PC-9 (cell line): Measurements from ENCODE around the gene CMIP. TPM values are rescaled to one million over a fixed set of nuclear protein-coding genes. Genes with fewer than 3 reads are reported as not detected.

Experiments
- BruUV-seq: library from RNA; stranded (reverse); fragments of 400-500 nt; replicated peaks from 2 replicates; lab custom pipeline; 2021; lab: Mats Ljungman, UMichigan
- CTCF ChIA-PET: fragments of 300-600 bp; sonication (Branson Sonifier 250); formaldehyde crosslinking; loops from one replicate; lab custom pipeline; 2022; ENCODE audit warnings: antibody characterized with exemption; lab: Charles Lee
- POLR2A ChIA-PET: fragments of 300-600 bp; sonication (Branson Sonifier 250); formaldehyde crosslinking; loops from one replicate; lab custom pipeline; 2022; ENCODE audit warnings: antibody characterized with exemption; ENCODE audit not compliant: unreplicated experiment; lab: Charles Lee
- DNase-seq, 2 experiments: peaks; one replicate each; pipeline versions ENCODE4 v3.0.0 to v3.0.0-alpha.2; 2015 to 2022; ENCODE audit warnings: mixed read lengths in 1 of 2
- H2AFZ ChIP-seq: fragments of 200-600 bp; sonication (generic); 2 replicates; pipeline ENCODE4 v1.8.1; 2017; ENCODE audit warnings: antibody characterized with exemption
- H3F3A ChIP-seq: fragments of 200-600 bp; sonication (generic); 2 replicates; pipeline ENCODE4 v1.8.1; 2017; ENCODE audit warnings: antibody characterized with exemption, mild to moderate bottlenecking, low read depth; ENCODE audit not compliant: insufficient read depth
- H3K27ac ChIP-seq: fragments of 200-600 bp; sonication (generic); 2 replicates; pipeline ENCODE4 v1.6.1; 2016; ENCODE audit warnings: mixed run types
- H3K27me3 ChIP-seq: fragments of 200-600 bp; sonication (generic); 2 replicates; pipeline ENCODE4 v1.6.1; 2016; ENCODE audit warnings: low read depth, mixed run types; ENCODE audit not compliant: insufficient read depth
- H3K36me3 ChIP-seq: fragments of 200-600 bp; sonication (generic); 2 replicates; pipeline ENCODE4 v1.6.1; 2016; ENCODE audit warnings: low read depth, mixed run types
- H3K4me1 ChIP-seq: fragments of 200-600 bp; sonication (generic); replicated peaks from 2 replicates; pipeline ENCODE4 v1.6.1; 2016; ENCODE audit warnings: mixed run types; ENCODE audit not compliant: insufficient read depth
- H3K4me2 ChIP-seq: fragments of 200-600 bp; sonication (generic); 2 replicates; pipeline ENCODE4 v1.6.1; 2017; ENCODE audit warnings: mixed run types
- H3K4me3 ChIP-seq: fragments of 200-600 bp; sonication (generic); 2 replicates; pipeline ENCODE4 v1.6.1; 2016; ENCODE audit warnings: mixed run types
- H3K79me2 ChIP-seq: fragments of 200-600 bp; sonication (generic); 2 replicates; pipeline ENCODE4 v1.6.1; 2017; ENCODE audit warnings: low read depth, mixed run types
- H3K9me2 ChIP-seq: fragments of 200-600 bp; sonication (generic); 2 replicates; pipeline ENCODE4 v1.8.1; 2017; ENCODE audit warnings: mild to moderate bottlenecking; ENCODE audit not compliant: insufficient read depth
- H3K9me3 ChIP-seq: fragments of 200-600 bp; sonication (generic); 2 replicates; pipeline ENCODE4 v1.8.1; 2016; ENCODE audit warnings: low read depth; ENCODE audit not compliant: insufficient read depth
- H4K20me1 ChIP-seq: fragments of 200-600 bp; sonication (generic); 2 replicates; pipeline ENCODE4 v1.8.1; 2017; ENCODE audit not compliant: insufficient read depth
- EZH2 ChIP-seq: fragments of 200-600 bp; sonication (generic); IDR thresholded peaks from 2 replicates; pipeline ENCODE4 v1.8.0; 2017; ENCODE audit warnings: antibody characterized with exemption, low read depth
- intact Hi-C: fragments of 100-400 bp; cut with micrococcal nuclease; formaldehyde crosslinking; loops from one replicate; pipeline ENCODE4 v1.10.0; 2022; ENCODE audit not compliant: unreplicated experiment
- total RNA-seq: library from RNA; stranded (reverse); gene quantifications from 2 replicates; pipeline ENCODE4 v1.2.3, GENCODE V29; 2021
- TF ChIP-seq, protein P1 (sequence below): fragments of 200-600 bp; sonication (generic); conservative IDR thresholded peaks from 2 replicates; pipeline ENCODE4 v1.6.1; 2017; ENCODE audit warnings: mixed run types, antibody characterized with exemption, mild to moderate bottlenecking, moderate library complexity

Gene CMIP
- total RNA-seq, 1 experiment from 2014 or later: 96.6 TPM

DNA sequence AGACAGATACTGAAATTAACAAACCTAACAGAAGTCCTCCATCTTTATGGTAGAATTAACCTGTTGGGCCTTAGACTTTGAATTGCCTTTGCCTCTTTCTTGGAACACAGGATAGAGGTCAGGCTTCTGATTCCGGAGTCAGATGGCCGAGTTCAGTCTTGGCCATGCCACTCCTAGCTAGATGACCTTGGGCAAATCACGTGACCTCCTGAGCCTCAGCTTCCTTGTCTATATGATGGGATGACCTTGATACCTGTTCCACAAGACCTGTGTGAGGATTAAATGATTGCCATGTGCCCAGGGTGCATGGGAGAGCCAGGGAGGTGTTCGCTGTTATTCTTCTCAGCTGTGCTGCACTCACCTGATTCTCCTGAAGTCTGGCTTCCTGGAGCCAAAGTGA, 161.4 kb downstream of the CMIP start:
- TF ChIP-seq EZH2: no peak
- TF ChIP-seq, protein P1, sequence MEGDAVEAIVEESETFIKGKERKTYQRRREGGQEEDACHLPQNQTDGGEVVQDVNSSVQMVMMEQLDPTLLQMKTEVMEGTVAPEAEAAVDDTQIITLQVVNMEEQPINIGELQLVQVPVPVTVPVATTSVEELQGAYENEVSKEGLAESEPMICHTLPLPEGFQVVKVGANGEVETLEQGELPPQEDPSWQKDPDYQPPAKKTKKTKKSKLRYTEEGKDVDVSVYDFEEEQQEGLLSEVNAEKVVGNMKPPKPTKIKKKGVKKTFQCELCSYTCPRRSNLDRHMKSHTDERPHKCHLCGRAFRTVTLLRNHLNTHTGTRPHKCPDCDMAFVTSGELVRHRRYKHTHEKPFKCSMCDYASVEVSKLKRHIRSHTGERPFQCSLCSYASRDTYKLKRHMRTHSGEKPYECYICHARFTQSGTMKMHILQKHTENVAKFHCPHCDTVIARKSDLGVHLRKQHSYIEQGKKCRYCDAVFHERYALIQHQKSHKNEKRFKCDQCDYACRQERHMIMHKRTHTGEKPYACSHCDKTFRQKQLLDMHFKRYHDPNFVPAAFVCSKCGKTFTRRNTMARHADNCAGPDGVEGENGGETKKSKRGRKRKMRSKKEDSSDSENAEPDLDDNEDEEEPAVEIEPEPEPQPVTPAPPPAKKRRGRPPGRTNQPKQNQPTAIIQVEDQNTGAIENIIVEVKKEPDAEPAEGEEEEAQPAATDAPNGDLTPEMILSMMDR: no peak
- no peak overlapping the region for H3K4me2 ChIP-seq
- H3K27ac ChIP-seq: no peak overlapping the region
- no peak overlapping the region for H3K4me3 ChIP-seq
- H3K9me2 ChIP-seq: no peaks in the 10 kb centered on the region
- no peaks in the 10 kb centered on the region for H3K27me3 ChIP-seq
- H3K9me3 ChIP-seq: no peaks in the 10 kb centered on the region
- ChIA-PET POLR2A (no interaction called here), CTCF (interaction anchor here (0.6 kb wide), 1 partner anchor 17 kb away, joined by 4 read pairs; no protein-coding TSS in a partner anchor)
- DNase-seq: no peak
- no peak overlapping the region for H2AFZ ChIP-seq
- no TSS peak for BruUV-seq
- intact Hi-C loops: no loop called here
- no peaks in the 10 kb centered on the region; the same call in 1 of the 2 replicates for H3K36me3 ChIP-seq
- peaks cover 19% of the 10 kb centered on the region for H4K20me1 ChIP-seq
- 0 out of 2 replicates have a peak, but pooled peaks cover 7% of the 10 kb centered on the region for H3F3A ChIP-seq
- peaks cover 36% of the 10 kb centered on the region for H3K79me2 ChIP-seq
- H3K4me1 ChIP-seq: no peaks in the 10 kb centered on the region; the same call in 1 of the 2 replicates

DNA sequence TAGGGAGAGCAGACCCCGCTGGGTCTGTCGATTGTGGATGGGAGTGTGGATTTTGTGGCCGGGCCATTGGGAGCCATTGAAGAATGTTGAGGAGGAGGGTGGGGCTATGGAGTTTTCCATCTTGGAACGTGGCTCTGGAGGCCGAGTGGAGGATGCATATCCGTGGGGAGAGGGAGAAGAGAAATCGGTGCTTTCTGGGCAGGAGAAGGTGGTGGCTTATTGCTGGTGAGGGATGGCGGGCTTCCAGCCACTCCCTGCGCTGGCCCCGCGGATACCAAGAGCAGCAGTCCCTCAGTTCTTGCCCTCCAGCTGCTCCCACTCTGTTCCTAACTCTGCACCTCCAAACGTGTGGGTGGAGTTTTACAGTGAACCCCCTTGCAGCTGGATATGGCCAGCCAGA, 162.4 kb downstream of the CMIP start:
- H3K79me2 ChIP-seq: peaks cover 26% of the 10 kb centered on the region
- BruUV-seq: no TSS peak
- no peak overlapping the region for H3K4me2 ChIP-seq
- H3K9me2 ChIP-seq: no peaks in the 10 kb centered on the region
- H3K9me3 ChIP-seq: no peaks in the 10 kb centered on the region
- no peaks in the 10 kb centered on the region for H3K27me3 ChIP-seq
- no peaks in the 10 kb centered on the region; the same call in 1 of the 2 replicates for H3K36me3 ChIP-seq
- no peak overlapping the region for H3K27ac ChIP-seq
- 0 out of 2 replicates have a peak, but pooled peaks cover 7% of the 10 kb centered on the region for H3F3A ChIP-seq
- ChIA-PET CTCF (interaction anchor here (0.5 kb wide), 1 partner anchor 166 kb away, joined by 4 read pairs; no protein-coding TSS in a partner anchor), POLR2A (no interaction called here)
- no peaks in the 10 kb centered on the region for H3K4me1 ChIP-seq
- H4K20me1 ChIP-seq: peaks cover 18% of the 10 kb centered on the region
- no peak for DNase-seq
- TF ChIP-seq EZH2: no peak
- TF ChIP-seq, protein P1: no peak
- H2AFZ ChIP-seq: no peak overlapping the region
- intact Hi-C loops: no loop called here
- no peak overlapping the region for H3K4me3 ChIP-seq

DNA sequence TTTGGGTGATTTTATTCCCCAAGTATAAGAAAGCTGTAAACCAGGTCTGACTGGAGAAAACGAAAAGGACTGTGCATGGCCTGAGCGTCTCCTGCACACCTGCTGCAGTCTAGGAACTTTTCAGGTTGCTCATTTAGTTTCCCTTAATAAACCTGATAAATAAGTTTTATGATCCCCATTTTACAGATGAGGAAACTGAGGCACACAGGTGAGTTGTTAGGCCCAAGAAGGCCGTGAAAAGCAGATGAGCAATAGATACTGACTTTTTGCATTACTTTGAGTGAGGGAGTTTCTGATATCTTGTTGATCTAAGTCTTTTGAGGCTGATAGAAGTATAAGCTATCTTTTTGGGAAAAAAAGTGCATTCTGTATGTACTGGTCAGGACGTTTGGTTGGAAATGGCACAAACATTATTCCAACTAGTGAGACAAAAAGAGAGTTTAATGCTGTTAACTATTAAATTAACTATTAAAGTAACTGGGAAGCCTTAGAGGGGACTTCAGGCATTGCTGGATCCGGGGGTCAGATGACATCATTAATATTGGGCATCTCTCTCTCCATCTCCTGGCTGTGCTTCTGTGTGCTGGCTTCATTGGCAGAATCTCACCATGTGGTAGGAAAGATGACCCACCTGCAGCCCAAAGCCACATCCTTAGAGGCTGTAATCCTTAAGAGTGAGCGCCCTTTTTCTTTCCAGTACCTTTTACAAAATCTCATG, 163.4 kb downstream of the CMIP start:
- Histone ChIP-seq H3K9me2 (no peaks in the 10 kb centered on the region), H3K79me2 (peaks cover 26% of the 10 kb centered on the region), H4K20me1 (peaks cover 18% of the 10 kb centered on the region), H2AFZ (no peak overlapping the region), H3K27me3 (no peaks in the 10 kb centered on the region), H3K9me3 (no peaks in the 10 kb centered on the region), H3K4me3 (no peak overlapping the region), H3K27ac (no peak overlapping the region), H3K36me3 (no peaks in the 10 kb centered on the region; the same call in 1 of the 2 replicates), H3F3A (0 out of 2 replicates have a peak, but pooled peaks cover 7% of the 10 kb centered on the region), H3K4me2 (no peak overlapping the region), H3K4me1 (no peaks in the 10 kb centered on the region)
- no TSS peak for BruUV-seq
- intact Hi-C loops: no loop called here
- TF ChIP-seq, protein P1: no peak
- TF ChIP-seq EZH2: no peak
- no peak for DNase-seq
- ChIA-PET POLR2A (no interaction called here), CTCF (no interaction called here)
